Stimulated activated effector memory CD8-positive, alpha-beta T cell treated with anti-CD3 and anti-CD28 coated beads, Interleukin-12 subunit alpha, Interleukin-12 subunit beta, amount 100 ng/mL, for 72 hours (primary cell): ENCODE data around the gene COLEC12.
A peak's percentile ranks its signal among the peaks of the same experiment; 100 is the strongest.

Experiments
- ATAC-seq: fragments of 150-1000 bp; cut with Tn5 transposase; 2 replicates; pipeline ENCODE4 v1.10.0; 2021
- DNase-seq, 2 donors: peaks; one replicate each; pipeline ENCODE4 v3.0.0; 2021 to 2022; ENCODE audit warnings: low spot score in 2 of 2
- H3K27ac Mint-ChIP-seq: one replicate; pipeline ENCODE4 v1.8.0; 2022; ENCODE audit warnings: mild to moderate bottlenecking, mixed read lengths
- H3K36me3 Mint-ChIP-seq: one replicate; pipeline ENCODE4 v1.8.0; 2022; ENCODE audit warnings: mild to moderate bottlenecking, mixed read lengths
- H3K4me1 Mint-ChIP-seq: one replicate; pipeline ENCODE4 v1.8.0; 2022; ENCODE audit warnings: mixed read lengths
- H3K4me3 Mint-ChIP-seq: one replicate; pipeline ENCODE4 v1.8.0; 2022; ENCODE audit warnings: mild to moderate bottlenecking, mixed read lengths
- H3K9me3 Mint-ChIP-seq: one replicate; pipeline ENCODE4 v1.8.0; 2022; ENCODE audit warnings: mixed read lengths

Gene COLEC12

DNA sequence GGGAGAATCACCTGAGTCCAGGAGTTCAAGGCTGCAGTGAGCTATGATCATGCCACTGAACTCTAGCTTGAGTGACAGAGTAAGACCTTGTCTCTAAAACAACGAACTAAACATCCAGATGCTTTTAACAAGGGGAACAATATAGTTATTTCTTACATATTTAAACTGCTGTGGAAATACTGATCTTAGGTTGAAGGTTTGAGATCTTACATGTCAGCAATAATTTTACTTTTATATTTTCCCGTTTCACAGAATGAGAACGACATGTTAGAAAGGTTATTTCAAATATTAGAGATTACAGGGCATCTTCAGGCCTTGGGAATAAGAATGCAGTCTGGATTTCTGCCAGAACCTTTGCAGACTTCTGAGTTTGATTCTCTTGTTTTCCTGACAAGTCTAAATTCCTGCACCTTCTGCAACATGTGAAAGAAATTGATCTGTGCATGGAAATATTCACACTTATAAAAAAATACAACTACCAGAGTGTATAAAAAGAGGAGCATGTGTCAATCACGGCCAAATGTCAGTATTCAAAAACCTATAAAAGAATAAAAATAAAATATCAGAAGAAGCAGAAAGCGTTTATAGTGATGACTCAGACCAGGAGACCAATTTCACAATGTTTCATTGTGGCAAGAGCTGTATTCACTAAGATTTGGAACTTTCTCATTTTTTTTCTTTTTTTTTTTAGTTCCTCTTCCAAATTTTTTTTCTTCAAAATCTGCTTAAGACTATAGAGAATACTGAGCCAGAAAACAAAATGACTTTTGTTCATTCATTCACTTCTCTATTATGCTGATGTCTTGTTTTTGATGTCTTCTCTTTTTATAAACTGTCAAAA is 29.6 kb downstream of the COLEC12 start:
- no peaks in the 10 kb centered on the region for H3K4me1 Mint-ChIP-seq

GRCh38 chr18:468955-469790 is 31.3 kb downstream of the COLEC12 start:
- H3K36me3 Mint-ChIP-seq, result no peaks in the 10 kb centered on the region
- H3K27ac Mint-ChIP-seq, result no peak overlapping the region
- no peaks in the 10 kb centered on the region for H3K9me3 Mint-ChIP-seq
- ATAC-seq (no peak), DNase-seq (no peak)
- no peaks in the 10 kb centered on the region for H3K4me1 Mint-ChIP-seq
- H3K4me3 Mint-ChIP-seq, result no peak overlapping the region

More for the DNA sequence above, 29.6 kb downstream of the COLEC12 start:
- Mint-ChIP-seq H3K9me3 (no peaks in the 10 kb centered on the region), H3K27ac (no peak overlapping the region), H3K4me3 (no peak overlapping the region), H3K36me3 (no peaks in the 10 kb centered on the region)
- no peak for DNase-seq
- no peak for ATAC-seq

GRCh38 chr18:463827-464541 is 36.5 kb downstream of the COLEC12 start:
- DNase-seq (no peak), ATAC-seq (peak; percentile 16)
- no peaks in the 10 kb centered on the region for H3K4me1 Mint-ChIP-seq
- H3K4me3 Mint-ChIP-seq, result no peak overlapping the region
- no peaks in the 10 kb centered on the region for H3K36me3 Mint-ChIP-seq
- no peaks in the 10 kb centered on the region for H3K9me3 Mint-ChIP-seq
- H3K27ac Mint-ChIP-seq, result no peak overlapping the region

- Mint-ChIP-seq H3K36me3 (no peaks in the 10 kb centered on the region), H3K9me3 (no peaks in the 10 kb centered on the region), H3K27ac (no peak overlapping the region), H3K4me3 (no peak overlapping the region), H3K4me1 (no peaks in the 10 kb centered on the region)
- ATAC-seq (no peak), DNase-seq (no peak)
These were observed 37.1 kb downstream of the COLEC12 start for GRCh38 chr18:463403-463802.

- H3K9me3 Mint-ChIP-seq, result no peaks in the 10 kb centered on the region
- H3K27ac Mint-ChIP-seq, result no peak overlapping the region
- no peaks in the 10 kb centered on the region for H3K36me3 Mint-ChIP-seq
- H3K4me1 Mint-ChIP-seq, result no peaks in the 10 kb centered on the region
- no peak for ATAC-seq
- no peak overlapping the region for H3K4me3 Mint-ChIP-seq
- DNase-seq, result no peak
These were observed 38.7 kb downstream of the COLEC12 start for GRCh38 chr18:461762-462161.

DNA sequence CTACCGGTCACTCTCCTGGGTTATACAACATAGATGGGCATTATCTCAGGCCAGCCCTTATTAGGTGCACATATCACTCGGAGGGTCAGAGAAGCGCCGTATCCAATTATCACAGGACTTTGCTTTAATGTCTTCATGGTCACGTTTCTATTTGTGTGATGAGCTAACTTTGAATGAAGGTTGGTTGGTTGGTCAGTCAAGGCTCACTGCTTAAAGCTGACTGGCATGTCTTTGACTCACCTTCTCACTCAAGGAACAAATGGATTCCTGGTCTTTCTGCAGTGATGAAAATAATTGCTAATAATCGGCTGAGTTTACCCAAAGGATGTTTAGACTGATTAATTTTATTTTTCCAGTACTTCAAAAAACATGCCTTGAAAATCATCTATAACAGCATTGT is 39.7 kb downstream of the COLEC12 start:
- Mint-ChIP-seq H3K27ac (no peak overlapping the region), H3K4me1 (no peaks in the 10 kb centered on the region), H3K9me3 (no peaks in the 10 kb centered on the region), H3K4me3 (no peak overlapping the region), H3K36me3 (no peaks in the 10 kb centered on the region)
- ATAC-seq (no peak), DNase-seq (no peak)

- ATAC-seq, result no peak
These were observed 40.5 kb downstream of the COLEC12 start for GRCh38 chr18:459814-460593.

GRCh38 chr18:457521-458412 is 42.7 kb downstream of the COLEC12 start:
- DNase-seq, result no peak
- Mint-ChIP-seq H3K9me3 (peaks cover 3% of the 10 kb centered on the region), H3K4me3 (no peak overlapping the region), H3K4me1 (no peaks in the 10 kb centered on the region), H3K36me3 (no peaks in the 10 kb centered on the region), H3K27ac (no peak overlapping the region)
- ATAC-seq, result no peak

More at GRCh38 chr18:459814-460593, 40.5 kb downstream of the COLEC12 start:
- no peak overlapping the region for H3K27ac Mint-ChIP-seq
- no peaks in the 10 kb centered on the region for H3K36me3 Mint-ChIP-seq
- no peaks in the 10 kb centered on the region for H3K4me1 Mint-ChIP-seq
- H3K9me3 Mint-ChIP-seq, result no peaks in the 10 kb centered on the region
- H3K4me3 Mint-ChIP-seq, result no peak overlapping the region
- no peak for DNase-seq

GRCh38 chr18:457140-457519 is 43.4 kb downstream of the COLEC12 start:
- H3K4me1 Mint-ChIP-seq, result no peaks in the 10 kb centered on the region
- DNase-seq (no peak), ATAC-seq (no peak)
- H3K27ac Mint-ChIP-seq, result no peak overlapping the region
- H3K4me3 Mint-ChIP-seq, result no peak overlapping the region
- no peaks in the 10 kb centered on the region for H3K36me3 Mint-ChIP-seq
- peaks cover 3% of the 10 kb centered on the region for H3K9me3 Mint-ChIP-seq

DNA sequence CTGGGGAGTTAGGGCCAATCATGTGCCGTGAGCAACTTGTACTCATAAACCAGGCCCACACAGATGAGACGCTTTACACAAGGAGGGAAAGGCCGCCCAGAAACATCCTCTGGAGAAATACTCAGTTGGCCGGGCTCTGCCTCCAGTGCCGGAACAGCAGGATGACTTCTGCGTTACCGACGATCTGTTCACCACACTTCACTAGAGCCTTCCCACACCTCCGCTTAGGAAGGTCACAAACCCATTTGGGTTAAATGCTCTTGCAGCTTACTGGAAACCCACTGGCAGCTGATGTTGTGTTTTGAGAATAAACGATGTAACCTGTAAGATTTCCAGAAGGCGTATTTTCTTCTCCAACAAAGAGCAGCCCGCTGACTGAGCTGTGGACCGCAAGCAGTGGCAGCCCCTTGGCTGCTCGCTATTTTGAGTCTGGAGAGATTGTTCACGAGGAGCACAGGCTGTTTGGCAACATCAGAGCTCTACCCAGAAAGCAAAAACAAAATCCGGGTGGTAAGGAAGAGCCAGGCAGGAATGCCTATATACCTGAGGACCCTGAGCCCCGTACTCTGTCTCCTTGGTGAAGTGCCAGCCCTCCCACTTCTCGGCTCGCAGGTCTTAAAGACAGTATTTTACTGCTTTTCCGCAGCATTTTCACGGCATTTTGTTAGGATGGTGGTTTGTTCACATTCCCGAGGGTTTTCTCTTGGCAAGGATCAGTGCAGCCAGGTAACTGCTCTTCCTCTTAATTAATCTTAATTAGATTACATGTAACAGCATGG is 44.0 kb downstream of the COLEC12 start:
- no peaks in the 10 kb centered on the region for H3K36me3 Mint-ChIP-seq
- DNase-seq (no peak), ATAC-seq (no peak)
- no peak overlapping the region for H3K4me3 Mint-ChIP-seq
- no peak overlapping the region for H3K27ac Mint-ChIP-seq
- peaks cover 3% of the 10 kb centered on the region for H3K9me3 Mint-ChIP-seq
- no peaks in the 10 kb centered on the region for H3K4me1 Mint-ChIP-seq

DNA sequence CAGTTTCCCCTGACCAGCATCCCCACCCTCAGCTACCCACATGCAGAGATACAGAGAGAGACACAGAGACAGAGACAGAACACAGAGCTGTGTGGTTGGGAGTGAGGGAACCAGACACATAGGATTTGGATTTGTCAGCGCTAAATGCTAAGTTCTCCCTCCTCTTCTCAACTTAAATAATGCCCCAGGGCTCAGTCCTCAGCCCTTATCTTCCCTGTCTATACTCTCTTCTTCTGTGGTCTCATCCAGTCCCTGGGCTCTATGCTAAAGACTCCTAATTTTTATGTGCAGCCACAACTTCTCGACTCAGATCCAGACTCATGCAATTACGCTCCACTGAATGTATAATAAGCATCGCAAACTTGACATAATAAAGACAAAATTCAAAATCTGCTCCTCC is 47.1 kb downstream of the COLEC12 start:
- Mint-ChIP-seq H3K36me3 (no peaks in the 10 kb centered on the region), H3K4me1 (no peaks in the 10 kb centered on the region), H3K4me3 (no peak overlapping the region), H3K9me3 (peaks cover 6% of the 10 kb centered on the region), H3K27ac (no peak overlapping the region)
- DNase-seq, result no peak
- ATAC-seq, result no peak

- Mint-ChIP-seq H3K27ac (no peak overlapping the region), H3K36me3 (no peaks in the 10 kb centered on the region), H3K4me3 (no peak overlapping the region), H3K9me3 (peaks cover 6% of the 10 kb centered on the region), H3K4me1 (no peaks in the 10 kb centered on the region)
- ATAC-seq (no peak), DNase-seq (no peak)
These were observed 47.7 kb downstream of the COLEC12 start for GRCh38 chr18:452816-453215.

- DNase-seq, result no peak
- no peaks in the 10 kb centered on the region for H3K4me1 Mint-ChIP-seq
- H3K9me3 Mint-ChIP-seq, result peaks cover 6% of the 10 kb centered on the region
- ATAC-seq, result no peak
- H3K27ac Mint-ChIP-seq, result no peak overlapping the region
- H3K4me3 Mint-ChIP-seq, result no peak overlapping the region
- no peaks in the 10 kb centered on the region for H3K36me3 Mint-ChIP-seq
These were observed 51.1 kb downstream of the COLEC12 start for GRCh38 chr18:449374-449773.
